GM12865 (cell line): ENCODE data around the gene KCNK5.

ENCODE experiments used
- DNase-seq: peaks from one replicate; pipeline ENCODE4 v3.0.0; 2010; ENCODE audit warnings: low read depth
- H3K4me3 ChIP-seq: 2 replicates; pipeline ENCODE4 v1.5.1; 2011; ENCODE audit warnings: mild to moderate bottlenecking, low read depth, low read length, control low read depth
- TF ChIP-seq, protein P1 (sequence below): IDR thresholded peaks from 2 replicates; pipeline ENCODE4 v1.5.1; 2011; ENCODE audit warnings: low read length, control low read depth, low read depth, inconsistent platforms; ENCODE audit not compliant: insufficient read depth; ENCODE audit errors: missing control alignments

Gene KCNK5

DNA sequence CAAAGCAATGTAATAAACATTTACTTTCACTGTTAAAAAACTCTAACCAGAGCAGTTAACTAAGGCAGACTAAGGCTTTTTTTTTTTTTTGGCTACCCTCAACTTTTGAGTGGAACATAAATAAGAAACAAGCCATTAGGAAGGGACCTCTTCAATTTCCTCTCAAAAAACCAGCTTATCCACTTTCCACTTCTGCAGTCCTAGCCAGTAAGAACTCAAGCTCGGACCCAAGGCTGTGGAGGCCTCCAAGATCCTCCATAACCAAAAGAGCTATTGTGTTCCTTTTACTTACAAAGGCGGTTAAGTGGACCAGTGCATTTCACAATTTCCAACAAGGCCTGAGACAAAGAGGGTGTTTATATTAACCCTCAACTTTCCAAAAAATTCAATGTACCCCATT, 5.3 kb downstream of the KCNK5 start:
- TF ChIP-seq, protein P1, sequence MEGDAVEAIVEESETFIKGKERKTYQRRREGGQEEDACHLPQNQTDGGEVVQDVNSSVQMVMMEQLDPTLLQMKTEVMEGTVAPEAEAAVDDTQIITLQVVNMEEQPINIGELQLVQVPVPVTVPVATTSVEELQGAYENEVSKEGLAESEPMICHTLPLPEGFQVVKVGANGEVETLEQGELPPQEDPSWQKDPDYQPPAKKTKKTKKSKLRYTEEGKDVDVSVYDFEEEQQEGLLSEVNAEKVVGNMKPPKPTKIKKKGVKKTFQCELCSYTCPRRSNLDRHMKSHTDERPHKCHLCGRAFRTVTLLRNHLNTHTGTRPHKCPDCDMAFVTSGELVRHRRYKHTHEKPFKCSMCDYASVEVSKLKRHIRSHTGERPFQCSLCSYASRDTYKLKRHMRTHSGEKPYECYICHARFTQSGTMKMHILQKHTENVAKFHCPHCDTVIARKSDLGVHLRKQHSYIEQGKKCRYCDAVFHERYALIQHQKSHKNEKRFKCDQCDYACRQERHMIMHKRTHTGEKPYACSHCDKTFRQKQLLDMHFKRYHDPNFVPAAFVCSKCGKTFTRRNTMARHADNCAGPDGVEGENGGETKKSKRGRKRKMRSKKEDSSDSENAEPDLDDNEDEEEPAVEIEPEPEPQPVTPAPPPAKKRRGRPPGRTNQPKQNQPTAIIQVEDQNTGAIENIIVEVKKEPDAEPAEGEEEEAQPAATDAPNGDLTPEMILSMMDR, result no peak
- H3K4me3 ChIP-seq, result no peak overlapping the region
- DNase-seq, result no peak

DNA sequence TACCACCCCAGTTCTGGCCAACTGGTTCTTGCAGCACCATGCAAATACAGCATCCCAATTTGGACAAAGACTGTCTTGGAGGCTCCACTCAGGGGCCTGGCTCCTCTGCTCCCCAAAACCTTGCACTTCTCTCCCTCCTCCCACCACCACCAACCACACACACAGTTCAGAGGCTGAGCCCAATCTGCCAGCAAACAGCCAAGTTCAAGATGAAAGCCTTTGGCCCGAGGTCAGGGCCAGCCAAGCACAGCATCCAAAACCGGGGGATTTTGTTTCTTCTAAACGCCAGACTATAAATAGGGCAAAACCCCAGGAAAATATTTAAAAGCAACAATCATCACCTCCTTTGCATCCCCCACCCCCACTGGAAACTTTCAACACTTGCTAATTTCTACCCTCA, 5.7 kb downstream of the KCNK5 start:
- DNase-seq, result no peak
- TF ChIP-seq, protein P1, result no peak

DNA sequence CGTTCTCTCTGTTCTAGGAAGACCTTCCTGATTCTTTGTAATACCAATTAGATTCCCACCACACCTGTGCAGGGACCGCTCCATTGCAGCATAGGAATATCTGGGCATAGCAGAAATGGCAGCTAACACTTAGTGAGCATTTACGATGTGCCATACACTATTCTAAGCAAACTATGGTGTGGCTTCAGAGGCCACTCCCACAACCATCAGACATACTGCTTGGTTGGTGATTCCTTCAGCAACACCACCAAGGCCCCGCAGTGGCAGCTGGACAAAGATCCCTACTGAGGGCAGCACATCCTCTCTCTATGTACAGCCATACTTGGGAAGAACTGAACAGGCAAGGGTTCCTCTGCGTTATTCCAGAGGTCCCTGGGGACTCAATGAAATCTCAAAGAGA, 6.2 kb downstream of the KCNK5 start:
- TF ChIP-seq, protein P1, result no peak
- DNase-seq, result no peak
- H3K4me3 ChIP-seq, result no peak overlapping the region

More for the DNA sequence above, 5.7 kb downstream of the KCNK5 start:
- H3K4me3 ChIP-seq, result no peak overlapping the region

DNA sequence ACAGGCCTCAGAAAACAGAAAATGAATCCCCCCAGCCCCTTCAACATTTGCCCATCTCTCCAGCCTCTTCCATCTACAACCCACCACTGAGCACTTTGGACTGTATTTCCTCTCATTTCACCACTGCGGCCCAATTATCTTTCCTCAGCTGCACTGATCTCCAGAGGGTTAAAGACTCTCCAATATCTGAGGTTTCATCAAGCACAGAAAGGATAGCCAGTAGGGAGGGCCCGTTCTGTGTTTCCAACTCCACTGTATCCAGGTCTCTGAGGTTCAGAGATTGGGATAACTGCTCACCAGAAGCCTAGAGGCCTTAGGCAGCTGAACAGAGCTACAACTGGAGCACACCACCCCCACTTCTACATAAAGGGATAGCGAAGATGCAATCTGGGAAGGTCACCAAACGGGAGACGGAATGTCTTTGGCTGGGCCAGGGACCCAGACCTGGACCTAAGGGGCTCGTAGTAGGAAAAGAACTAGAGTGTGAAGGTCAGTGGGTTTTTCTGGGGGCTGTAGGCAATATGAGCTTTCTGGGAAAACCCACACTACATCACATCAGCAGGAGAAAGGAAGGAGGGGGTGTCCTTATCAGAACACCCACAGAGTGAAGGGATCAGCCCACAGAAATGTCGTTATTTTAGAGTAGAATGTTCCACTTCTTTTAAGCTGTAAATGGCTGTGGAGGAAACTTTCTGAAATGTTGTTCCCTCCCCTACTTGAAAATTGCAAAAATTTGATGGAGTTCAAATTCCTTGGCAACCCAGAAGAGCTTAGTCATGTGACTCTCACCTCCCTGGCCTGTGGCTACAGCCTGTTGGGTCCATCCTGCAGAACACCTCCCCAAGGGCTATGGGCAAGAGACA, 7.3 kb downstream of the KCNK5 start:
- no peak overlapping the region for H3K4me3 ChIP-seq
- TF ChIP-seq, protein P1, result no peak
- no peak for DNase-seq

DNA sequence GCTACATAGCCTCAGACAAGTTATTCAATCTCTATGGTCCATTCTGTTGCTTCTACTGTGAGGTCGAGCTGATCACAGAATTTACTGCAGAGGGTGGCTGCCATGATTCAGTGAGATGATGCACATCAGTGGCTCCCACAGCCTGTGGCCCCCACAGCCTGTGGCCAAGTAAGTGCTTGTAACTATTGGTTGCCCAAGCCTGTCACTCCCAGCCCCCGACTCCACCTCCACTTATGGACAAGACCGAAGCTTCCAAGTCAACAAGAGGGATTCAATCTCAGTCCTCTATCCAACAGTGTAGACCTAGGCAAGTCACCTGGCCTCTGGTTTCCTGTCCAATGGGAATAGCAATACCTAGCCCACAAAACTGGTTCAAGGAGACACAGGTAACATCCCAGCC, 8.2 kb downstream of the KCNK5 start:
- no peak overlapping the region for H3K4me3 ChIP-seq
- DNase-seq, result no peak
- TF ChIP-seq, protein P1, result no peak

DNA sequence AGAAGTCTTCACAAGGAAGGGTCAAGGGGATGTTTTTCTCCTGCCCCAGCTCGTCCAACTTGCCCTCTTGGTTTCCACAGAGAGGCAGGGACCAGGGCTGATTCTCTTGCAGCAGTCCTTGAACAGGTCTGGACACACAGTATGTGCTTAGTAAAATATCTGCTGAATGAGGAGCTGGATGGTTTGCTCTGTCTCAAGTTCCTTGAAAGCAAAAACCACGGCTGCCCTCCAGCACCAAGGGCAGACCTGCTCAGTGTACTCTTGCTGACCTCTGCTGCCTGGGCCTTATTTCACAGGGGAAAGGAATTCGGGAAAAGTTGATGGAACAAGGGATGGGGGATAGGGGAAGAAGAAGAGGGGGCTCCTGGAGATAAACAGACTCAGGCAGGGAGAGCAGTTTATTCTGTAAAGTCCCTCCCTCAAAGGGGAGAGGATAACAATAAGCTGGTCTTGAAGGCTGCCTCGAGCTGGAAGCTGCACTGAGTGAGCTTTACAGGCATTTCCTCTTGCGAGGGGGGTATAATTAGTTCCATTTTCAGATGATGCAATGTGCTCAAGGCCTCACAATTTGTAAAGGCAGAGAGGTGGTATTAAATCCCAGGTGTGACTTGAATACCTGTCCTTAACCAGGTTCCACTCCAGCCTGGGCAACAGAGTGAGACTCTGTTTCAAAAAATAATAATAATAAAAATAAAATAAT, 10.3 kb downstream of the KCNK5 start:
- DNase-seq, result peak; percentile 38
- no peak overlapping the region for H3K4me3 ChIP-seq
- TF ChIP-seq, protein P1, result no peak
